Amygdala (tissue), 56 donors: ENCODE data around the gene KRTAP3-3.

Experiments used
- DNase-seq, 56 donors: peaks; one replicate each; lab custom pipeline; 2025; lab: John Stamatoyannopoulos, UW

The KRTAP3-3 gene

GRCh38 chr17:40962059-40962561 lies 31.9 kb downstream of the KRTAP3-3 start:
- DNase-seq = no peak

DNA sequence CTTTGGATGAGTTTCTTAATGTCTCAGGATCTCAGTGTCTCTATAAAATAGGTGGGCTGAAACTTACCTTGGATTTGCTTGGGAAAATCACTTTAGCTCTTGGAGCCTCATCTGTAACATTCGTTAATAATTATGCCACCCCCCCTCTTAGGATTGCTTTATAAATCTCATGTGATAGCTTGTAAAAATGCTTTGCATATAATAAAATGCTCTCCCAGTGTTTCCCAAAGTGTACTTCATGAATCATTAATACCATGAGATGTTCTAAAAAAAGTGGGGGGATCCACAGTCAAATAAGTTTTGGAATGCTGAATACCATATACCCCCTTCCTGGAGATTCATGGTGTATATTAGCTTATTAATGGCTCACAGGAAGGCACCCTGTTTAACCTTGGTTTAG lies 32.4 kb downstream of the KRTAP3-3 start:
- DNase-seq = no peak

DNA sequence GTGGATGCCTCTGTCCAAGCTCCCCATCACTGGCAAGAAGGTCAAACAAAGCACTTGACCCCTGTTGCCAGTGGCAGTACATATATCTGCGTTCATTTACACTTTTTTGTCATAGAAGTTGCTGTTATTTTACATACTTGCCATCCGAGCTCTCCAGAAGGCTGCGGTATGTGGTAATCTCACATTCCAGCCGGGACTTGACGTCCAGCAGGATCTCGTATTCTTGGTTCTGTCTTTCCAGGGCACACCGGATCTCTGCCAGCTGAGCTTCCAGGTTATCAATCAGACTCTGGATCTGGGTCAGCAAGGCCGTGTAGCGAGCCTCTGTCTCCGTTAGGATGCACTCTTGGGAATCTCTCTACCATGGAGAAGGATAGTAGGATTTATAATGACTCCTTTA lies 33.8 kb downstream of the KRTAP3-3 start:
- DNase-seq = no peak

GRCh38 chr17:40958086-40958953 lies 35.6 kb downstream of the KRTAP3-3 start:
- DNase-seq = no peak

GRCh38 chr17:40956401-40957254 lies 37.3 kb downstream of the KRTAP3-3 start:
- DNase-seq = no peak

GRCh38 chr17:40953881-40954280 lies 40.1 kb downstream of the KRTAP3-3 start:
- no peak for DNase-seq

- DNase-seq = no peak
Measured at GRCh38 chr17:40952661-40953060, 41.3 kb downstream of the KRTAP3-3 start.

GRCh38 chr17:40952154-40952553 lies 41.8 kb downstream of the KRTAP3-3 start:
- no peak for DNase-seq

DNA sequence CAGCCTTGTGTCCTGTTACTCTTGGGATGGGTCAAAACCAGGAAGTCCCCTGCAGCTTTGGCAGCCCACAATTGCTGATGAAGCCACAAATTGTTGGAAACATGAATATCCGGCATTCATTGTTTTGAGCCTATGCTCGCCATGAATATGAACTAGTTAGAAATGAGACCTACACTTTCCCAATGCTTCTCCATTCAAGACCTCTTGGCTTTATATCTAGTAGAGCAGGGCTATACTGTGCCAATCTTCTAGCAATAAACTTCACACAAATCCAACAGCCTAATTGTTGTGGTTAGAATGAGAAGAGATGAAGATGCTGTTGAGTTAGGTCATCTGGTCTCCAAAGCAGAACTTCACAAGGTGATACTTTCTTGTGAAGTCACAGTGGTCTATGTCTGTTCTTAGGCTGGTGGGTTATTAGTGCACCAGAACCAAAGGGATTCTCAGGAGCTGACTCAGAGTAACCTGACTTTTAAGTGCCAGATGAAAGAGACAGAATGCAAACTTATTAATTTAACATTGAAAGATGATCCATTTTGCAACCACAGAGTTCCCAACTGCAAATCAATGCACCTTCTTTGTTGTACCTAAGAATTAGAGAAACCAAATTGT lies 42.8 kb downstream of the KRTAP3-3 start:
- no peak for DNase-seq

GRCh38 chr17:40950176-40950575 lies 43.8 kb downstream of the KRTAP3-3 start:
- no peak for DNase-seq

GRCh38 chr17:40949418-40949817 lies 44.5 kb downstream of the KRTAP3-3 start:
- DNase-seq = no peak

DNA sequence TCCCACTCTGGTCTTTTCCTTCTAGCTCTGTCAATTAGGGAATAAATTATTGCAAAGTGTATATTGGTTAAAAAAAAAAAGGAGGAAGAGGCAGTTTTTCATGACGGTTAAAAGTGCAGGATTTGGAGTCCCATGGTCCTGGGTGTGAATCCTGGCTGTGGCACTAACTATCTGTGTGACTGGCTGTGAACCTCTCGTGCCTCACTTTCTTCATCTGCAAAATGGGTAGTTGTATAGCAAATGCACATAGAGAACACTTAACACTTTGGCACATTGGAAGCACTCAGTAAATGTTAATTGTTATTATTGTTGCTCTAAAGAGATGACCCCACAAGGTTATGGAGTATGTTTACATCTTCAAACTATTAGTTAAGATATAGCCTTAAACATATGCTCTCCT lies 46.0 kb downstream of the KRTAP3-3 start:
- DNase-seq = no peak

DNA sequence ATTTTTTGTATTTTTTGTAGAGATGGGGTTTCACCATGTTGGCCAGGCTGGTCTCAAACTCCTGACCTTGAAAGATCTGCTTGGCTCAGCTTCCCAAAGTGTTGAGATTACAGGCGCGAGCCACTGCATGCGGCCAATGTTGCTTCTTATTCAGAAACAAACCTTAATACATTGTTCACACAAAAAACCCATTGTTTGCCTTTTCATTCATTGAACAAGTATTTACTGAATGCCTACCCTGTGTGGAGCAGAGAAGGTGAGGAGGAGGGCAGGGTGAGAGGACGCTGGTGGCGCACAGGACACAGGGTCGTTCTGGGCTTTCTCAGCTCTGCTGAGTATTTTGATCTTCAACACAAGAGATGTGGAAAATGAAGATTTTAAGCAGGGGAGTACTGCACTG lies 48.5 kb downstream of the KRTAP3-3 start:
- no peak for DNase-seq

DNA sequence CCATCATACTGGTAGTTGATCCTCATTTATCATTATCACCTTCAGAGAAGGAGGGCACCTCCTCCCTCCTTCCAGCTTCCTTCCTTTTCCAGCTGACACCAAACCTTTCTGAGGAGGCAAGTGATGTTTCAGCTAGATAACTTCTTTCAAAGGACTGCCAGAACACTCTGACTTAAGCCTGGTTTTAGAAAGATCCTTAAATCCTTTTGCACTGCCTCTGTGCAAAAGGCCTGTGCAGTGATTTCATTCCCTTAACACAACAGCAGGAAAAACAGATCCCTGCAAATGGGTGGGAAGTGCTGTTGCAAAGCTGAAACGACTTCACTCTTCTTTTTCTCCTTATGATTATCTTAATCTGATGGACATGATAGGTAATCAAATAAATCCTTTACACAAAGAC lies 49.4 kb downstream of the KRTAP3-3 start:
- DNase-seq = no peak
